ENCODE results near the gene CELSR1. TPM values are rescaled to one million over a fixed set of nuclear protein-coding genes. Genes with fewer than 3 reads are reported as not detected.

The CELSR1 gene
- total and polyA plus RNA-seq, 2 of the 13 experiments (the other 11 are each of a cell fraction or from before 2014, with no cell fraction given): 0.78 to 1.8 TPM

GRCh38 chr22:46453006-46453828, 84.2 kb downstream of the CELSR1 start (continued):
- TF ChIP-seq, protein P1, sequence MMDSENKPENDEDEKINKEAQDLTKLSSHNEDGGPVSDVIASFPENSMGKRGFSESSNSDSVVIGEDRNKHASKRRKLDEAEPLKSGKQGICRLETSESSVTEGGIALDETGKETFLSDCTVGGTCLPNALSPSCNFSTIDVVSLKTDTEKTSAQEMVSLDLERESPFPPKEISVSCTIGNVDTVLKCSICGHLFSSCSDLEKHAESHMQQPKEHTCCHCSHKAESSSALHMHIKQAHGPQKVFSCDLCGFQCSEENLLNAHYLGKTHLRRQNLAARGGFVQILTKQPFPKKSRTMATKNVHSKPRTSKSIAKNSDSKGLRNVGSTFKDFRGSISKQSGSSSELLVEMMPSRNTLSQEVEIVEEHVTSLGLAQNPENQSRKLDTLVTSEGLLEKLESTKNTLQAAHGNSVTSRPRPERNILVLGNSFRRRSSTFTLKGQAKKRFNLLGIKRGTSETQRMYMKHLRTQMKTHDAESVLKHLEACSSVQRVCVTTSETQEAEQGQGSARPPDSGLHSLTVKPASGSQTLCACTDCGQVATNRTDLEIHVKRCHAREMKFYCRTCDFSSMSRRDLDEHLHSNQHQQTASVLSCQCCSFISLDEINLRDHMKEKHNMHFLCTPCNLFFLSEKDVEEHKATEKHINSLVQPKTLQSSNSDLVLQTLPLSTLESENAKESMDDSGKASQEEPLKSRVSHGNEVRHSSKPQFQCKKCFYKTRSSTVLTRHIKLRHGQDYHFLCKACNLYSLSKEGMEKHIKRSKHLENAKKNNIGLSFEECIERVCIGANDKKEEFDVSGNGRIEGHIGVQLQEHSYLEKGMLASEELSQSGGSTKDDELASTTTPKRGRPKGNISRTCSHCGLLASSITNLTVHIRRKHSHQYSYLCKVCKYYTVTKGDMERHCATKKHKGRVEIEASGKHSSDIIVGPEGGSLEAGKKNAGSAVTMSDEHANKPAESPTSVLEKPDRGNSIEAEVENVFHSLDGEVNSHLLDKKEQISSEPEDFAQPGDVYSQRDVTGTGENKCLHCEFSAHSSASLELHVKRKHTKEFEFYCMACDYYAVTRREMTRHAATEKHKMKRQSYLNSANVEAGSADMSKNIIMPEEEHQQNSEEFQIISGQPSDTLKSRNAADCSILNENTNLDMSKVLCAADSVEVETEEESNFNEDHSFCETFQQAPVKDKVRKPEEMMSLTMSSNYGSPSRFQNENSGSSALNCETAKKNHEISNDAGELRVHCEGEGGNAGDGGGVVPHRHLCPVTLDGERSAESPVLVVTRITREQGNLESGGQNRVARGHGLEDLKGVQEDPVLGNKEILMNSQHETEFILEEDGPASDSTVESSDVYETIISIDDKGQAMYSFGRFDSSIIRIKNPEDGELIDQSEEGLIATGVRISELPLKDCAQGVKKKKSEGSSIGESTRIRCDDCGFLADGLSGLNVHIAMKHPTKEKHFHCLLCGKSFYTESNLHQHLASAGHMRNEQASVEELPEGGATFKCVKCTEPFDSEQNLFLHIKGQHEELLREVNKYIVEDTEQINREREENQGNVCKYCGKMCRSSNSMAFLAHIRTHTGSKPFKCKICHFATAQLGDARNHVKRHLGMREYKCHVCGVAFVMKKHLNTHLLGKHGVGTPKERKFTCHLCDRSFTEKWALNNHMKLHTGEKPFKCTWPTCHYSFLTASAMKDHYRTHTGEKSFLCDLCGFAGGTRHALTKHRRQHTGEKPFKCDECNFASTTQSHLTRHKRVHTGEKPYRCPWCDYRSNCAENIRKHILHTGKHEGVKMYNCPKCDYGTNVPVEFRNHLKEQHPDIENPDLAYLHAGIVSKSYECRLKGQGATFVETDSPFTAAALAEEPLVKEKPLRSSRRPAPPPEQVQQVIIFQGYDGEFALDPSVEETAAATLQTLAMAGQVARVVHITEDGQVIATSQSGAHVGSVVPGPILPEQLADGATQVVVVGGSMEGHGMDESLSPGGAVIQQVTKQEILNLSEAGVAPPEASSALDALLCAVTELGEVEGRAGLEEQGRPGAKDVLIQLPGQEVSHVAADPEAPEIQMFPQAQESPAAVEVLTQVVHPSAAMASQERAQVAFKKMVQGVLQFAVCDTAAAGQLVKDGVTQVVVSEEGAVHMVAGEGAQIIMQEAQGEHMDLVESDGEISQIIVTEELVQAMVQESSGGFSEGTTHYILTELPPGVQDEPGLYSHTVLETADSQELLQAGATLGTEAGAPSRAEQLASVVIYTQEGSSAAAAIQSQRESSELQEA (CRISPR knock-in tag; IDR thresholded peaks at IDR 0.05; ENCODE audit: not compliant biosample characterization): peak; percentile 3
- no peak for TF ChIP-seq ZNF773 (CRISPR knock-in tag; IDR thresholded peaks at IDR 0.05; ENCODE audit: borderline replicate concordance)
- TF ChIP-seq NR1H2 (CRISPR knock-in tag; IDR thresholded peaks at IDR 0.05; ENCODE audit: borderline replicate concordance, low read depth): no peak
- no peak for TF ChIP-seq ZNF619 (CRISPR knock-in tag; IDR thresholded peaks at IDR 0.05)
- TF ChIP-seq FOXK1 (CRISPR knock-in tag; IDR thresholded peaks at IDR 0.05; ENCODE audit: borderline replicate concordance, low read depth): peak; percentile 25; the same call in 1 of the 2 replicates
- TF ChIP-seq ZNF777 (CRISPR knock-in tag; IDR thresholded peaks at IDR 0.05): peak; percentile 5; the same call in 1 of the 2 replicates
- TF ChIP-seq, protein P2, sequence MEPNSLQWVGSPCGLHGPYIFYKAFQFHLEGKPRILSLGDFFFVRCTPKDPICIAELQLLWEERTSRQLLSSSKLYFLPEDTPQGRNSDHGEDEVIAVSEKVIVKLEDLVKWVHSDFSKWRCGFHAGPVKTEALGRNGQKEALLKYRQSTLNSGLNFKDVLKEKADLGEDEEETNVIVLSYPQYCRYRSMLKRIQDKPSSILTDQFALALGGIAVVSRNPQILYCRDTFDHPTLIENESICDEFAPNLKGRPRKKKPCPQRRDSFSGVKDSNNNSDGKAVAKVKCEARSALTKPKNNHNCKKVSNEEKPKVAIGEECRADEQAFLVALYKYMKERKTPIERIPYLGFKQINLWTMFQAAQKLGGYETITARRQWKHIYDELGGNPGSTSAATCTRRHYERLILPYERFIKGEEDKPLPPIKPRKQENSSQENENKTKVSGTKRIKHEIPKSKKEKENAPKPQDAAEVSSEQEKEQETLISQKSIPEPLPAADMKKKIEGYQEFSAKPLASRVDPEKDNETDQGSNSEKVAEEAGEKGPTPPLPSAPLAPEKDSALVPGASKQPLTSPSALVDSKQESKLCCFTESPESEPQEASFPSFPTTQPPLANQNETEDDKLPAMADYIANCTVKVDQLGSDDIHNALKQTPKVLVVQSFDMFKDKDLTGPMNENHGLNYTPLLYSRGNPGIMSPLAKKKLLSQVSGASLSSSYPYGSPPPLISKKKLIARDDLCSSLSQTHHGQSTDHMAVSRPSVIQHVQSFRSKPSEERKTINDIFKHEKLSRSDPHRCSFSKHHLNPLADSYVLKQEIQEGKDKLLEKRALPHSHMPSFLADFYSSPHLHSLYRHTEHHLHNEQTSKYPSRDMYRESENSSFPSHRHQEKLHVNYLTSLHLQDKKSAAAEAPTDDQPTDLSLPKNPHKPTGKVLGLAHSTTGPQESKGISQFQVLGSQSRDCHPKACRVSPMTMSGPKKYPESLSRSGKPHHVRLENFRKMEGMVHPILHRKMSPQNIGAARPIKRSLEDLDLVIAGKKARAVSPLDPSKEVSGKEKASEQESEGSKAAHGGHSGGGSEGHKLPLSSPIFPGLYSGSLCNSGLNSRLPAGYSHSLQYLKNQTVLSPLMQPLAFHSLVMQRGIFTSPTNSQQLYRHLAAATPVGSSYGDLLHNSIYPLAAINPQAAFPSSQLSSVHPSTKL (CRISPR knock-in tag; IDR thresholded peaks at IDR 0.05): peak; percentile 86
- no peak for TF ChIP-seq MED13 (CRISPR knock-in tag; IDR thresholded peaks at IDR 0.05)
- peak; percentile 97 for TF ChIP-seq ZNF121 (CRISPR knock-in tag; IDR thresholded peaks at IDR 0.05)
- TF ChIP-seq AGO2 (optimal IDR thresholded peaks at IDR 0.05; ENCODE audit: low read depth, low read length): no peak
- peak; percentile 62 for TF ChIP-seq ZNF414 (CRISPR knock-in tag; IDR thresholded peaks at IDR 0.05)
- no peak for TF ChIP-seq RBM22 (optimal IDR thresholded peaks at IDR 0.05; ENCODE audit: low read length)
- peak; percentile 96 for TF ChIP-seq NR2F6 (IDR thresholded peaks at IDR 0.05)
- TF ChIP-seq NR2F6 (CRISPR knock-in tag; IDR thresholded peaks at IDR 0.05): peak; percentile 98
- no peak for TF ChIP-seq ETV6 (CRISPR knock-in tag; conservative IDR thresholded peaks at IDR 0.05)
- TF ChIP-seq ATF3 (CRISPR knock-in tag; IDR thresholded peaks at IDR 0.05): no peak
- no peak for TF ChIP-seq ZSCAN31 (CRISPR knock-in tag; IDR thresholded peaks at IDR 0.05; ENCODE audit: low read depth)
